Kidney (tissue), 14 donors: Measurements from ENCODE around the gene IDI2. TPM values are rescaled to one million over a fixed set of nuclear protein-coding genes. Genes with fewer than 3 reads are reported as not detected.

Experiments used
- DNase-seq, 5 donors: peaks; one replicate each; pipeline ENCODE4 v3.0.0-alpha.2; 2013 to 2020
- FAIRE-seq: peaks from 2 replicates; lab custom pipeline; 2012; peaks lifted over from hg19 to GRCh38; lab: Jason Lieb, UNC
- H3K27ac ChIP-seq, 2 donors: one replicate each; pipeline ENCODE4 v1.7.0; 2013; ENCODE audit warnings: low read depth in 2 of 2, low read length in 2 of 2, inconsistent platforms in 1 of 2
- H3K27me3 ChIP-seq: one replicate; pipeline ENCODE4 v1.7.1; 2013; ENCODE audit warnings: low read length, inconsistent platforms; ENCODE audit not compliant: control insufficient read depth, insufficient read depth
- H3K36me3 ChIP-seq, 3 donors: one replicate each; pipeline versions ENCODE4 v1.7.0 to v1.7.1; 2013; ENCODE audit warnings: low read length in 3 of 3, control low read depth in 1 of 3, inconsistent platforms in 1 of 3; ENCODE audit not compliant: insufficient read depth in 3 of 3, control insufficient read depth in 2 of 3
- H3K4me1 ChIP-seq, 3 donors: one replicate each; pipeline versions ENCODE4 v1.7.0 to v1.7.1; 2013; ENCODE audit warnings: low read length in 3 of 3, inconsistent platforms in 1 of 3, low read depth in 1 of 3; ENCODE audit not compliant: control insufficient read depth in 2 of 3, insufficient read depth in 2 of 3
- H3K4me3 ChIP-seq, 3 donors: one replicate each; pipeline versions ENCODE4 v1.7.0 to v1.8.1; 2013; ENCODE audit warnings: low read length in 3 of 3, control low read depth in 1 of 3, inconsistent platforms in 1 of 3
- H3K9ac ChIP-seq, 3 donors: one replicate each; pipeline versions ENCODE4 v1.7.0 to v1.7.1; 2013; ENCODE audit warnings: low read length in 3 of 3, control low read depth in 1 of 3, inconsistent platforms in 1 of 3
- H3K9me3 ChIP-seq, 3 donors: one replicate each; pipeline versions ENCODE4 v1.7.0 to v1.7.1; 2013; ENCODE audit warnings: low read length in 3 of 3, control low read depth in 1 of 3, inconsistent platforms in 1 of 3; ENCODE audit not compliant: control insufficient read depth in 2 of 3, insufficient read depth in 1 of 3
- intact Hi-C: fragments of 100-400 bp; cut with DNase I; formaldehyde crosslinking; loops from one replicate; pipeline ENCODE4 v1.11.1; 2022
- polyA plus RNA-seq: library from polyadenylated mRNA; stranded (reverse); fragments of 350-450 nt; fragmentation: Illumina TruSeq; extraction: RNeasy Lipid Tissue Mini Kit (QIAGEN cat#74804); gene quantifications from one replicate; pipeline ENCODE4 v1.2.3, GENCODE V29; 2014; ENCODE audit warnings: low read depth, low replicate concordance; ENCODE audit not compliant: insufficient read depth
- total RNA-seq: library from RNA; stranded (reverse); fragmentation: NEBNext Ultra II Directional; extraction: Animal tissue kit (Norgen Biotek cat#: 25700); gene quantifications from one replicate; pipeline ENCODE4 v1.2.1, GENCODE V29; 2021
- TF ChIP-seq, protein P1 (sequence below): IDR thresholded peaks from 3 replicates; pipeline ENCODE4 v1.5.1; 2012; ENCODE audit warnings: mild to moderate bottlenecking, moderate library complexity, borderline replicate concordance; ENCODE audit not compliant: insufficient read depth; ENCODE audit errors: extremely low read depth
- donor health status: control.
- donor health status: control.
- donor health status: control.
- donor health status: control.
- donor health status: control.
- donor health status: DM: yes; HTN: yes; CAD: no.
- donor health status: Normal renal cell carcinoma (clear cell type).

IDI2 gene
- total and polyA plus RNA-seq, 2 donors from 2014 or later: not detected

DNA sequence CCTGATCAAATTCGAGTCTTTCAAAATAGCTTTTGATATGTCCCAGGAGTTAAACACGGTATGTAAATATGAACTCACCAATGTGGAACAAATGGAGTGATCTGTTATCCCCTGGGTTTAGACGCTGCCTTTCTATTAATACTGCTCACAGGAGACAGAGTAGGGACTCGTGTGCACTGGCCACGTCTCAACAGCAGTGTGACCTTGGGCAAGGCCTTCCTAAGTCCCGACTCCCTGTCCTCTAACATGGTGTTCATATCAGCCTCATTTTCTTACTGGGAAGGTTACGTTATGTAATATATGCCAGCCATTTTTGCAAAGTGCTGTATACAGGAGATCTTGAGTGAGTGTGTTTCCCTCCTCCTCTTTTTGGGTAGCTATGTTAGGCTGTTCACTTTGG lies 32.4 kb upstream of the IDI2 start:
- intact Hi-C loops: no loop called here
- H3K4me3 ChIP-seq: peak overlapping the region in 2 of 3 donors; percentile 86 to 98
- no peak for DNase-seq
- H3K27ac ChIP-seq: peak overlapping the region in 1 of 2 donors; percentile 4
- TF ChIP-seq, protein P1, sequence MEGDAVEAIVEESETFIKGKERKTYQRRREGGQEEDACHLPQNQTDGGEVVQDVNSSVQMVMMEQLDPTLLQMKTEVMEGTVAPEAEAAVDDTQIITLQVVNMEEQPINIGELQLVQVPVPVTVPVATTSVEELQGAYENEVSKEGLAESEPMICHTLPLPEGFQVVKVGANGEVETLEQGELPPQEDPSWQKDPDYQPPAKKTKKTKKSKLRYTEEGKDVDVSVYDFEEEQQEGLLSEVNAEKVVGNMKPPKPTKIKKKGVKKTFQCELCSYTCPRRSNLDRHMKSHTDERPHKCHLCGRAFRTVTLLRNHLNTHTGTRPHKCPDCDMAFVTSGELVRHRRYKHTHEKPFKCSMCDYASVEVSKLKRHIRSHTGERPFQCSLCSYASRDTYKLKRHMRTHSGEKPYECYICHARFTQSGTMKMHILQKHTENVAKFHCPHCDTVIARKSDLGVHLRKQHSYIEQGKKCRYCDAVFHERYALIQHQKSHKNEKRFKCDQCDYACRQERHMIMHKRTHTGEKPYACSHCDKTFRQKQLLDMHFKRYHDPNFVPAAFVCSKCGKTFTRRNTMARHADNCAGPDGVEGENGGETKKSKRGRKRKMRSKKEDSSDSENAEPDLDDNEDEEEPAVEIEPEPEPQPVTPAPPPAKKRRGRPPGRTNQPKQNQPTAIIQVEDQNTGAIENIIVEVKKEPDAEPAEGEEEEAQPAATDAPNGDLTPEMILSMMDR: no peak
- H3K36me3 ChIP-seq: no peaks in the 10 kb centered on the region
- no peaks in the 10 kb centered on the region for H3K27me3 ChIP-seq
- no peaks in the 10 kb centered on the region for H3K9me3 ChIP-seq
- peaks cover 0 to 23% (median 11%) of the 10 kb centered on the region in 3 donors for H3K4me1 ChIP-seq
- no peak overlapping the region for H3K9ac ChIP-seq
- no peak for FAIRE-seq

DNA sequence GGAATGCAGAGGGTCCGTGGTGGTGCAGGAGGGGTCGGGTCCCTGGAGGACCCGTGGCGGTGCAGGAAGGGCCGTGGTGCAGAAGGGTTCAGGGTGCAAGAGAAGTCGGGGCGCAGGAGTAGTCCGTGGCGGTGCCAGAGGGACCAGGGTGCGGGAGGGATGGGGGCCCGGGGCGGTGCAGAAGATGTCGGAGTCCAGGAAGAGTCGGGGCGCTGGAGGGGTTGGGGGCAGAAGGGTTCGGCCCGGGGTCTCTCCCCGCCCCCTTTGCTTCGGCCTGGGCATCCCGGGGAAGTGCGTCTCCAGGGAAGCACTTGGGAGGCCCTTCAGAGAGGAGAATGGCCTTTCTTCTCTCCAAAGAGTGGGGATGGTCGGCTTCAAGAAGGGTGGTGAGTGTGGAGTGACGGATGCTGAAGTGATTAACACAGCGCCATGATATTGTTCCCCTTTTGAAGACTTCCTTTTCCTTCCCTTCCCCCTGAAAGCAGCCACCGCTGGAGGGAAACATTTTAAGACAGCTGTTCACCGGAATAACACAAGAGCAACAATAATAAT lies 31.5 kb upstream of the IDI2 start:
- Histone ChIP-seq H3K27ac (peak overlapping the region; percentile 97 to 98), H3K36me3 (peaks cover 0 to 5% (median 5%) of the 10 kb centered on the region in 3 donors), H3K4me1 (peaks cover 0 to 23% (median 11%) of the 10 kb centered on the region in 3 donors), H3K4me3 (peak overlapping the region; percentile 79 to 98 (median 86)), H3K9me3 (no peaks in the 10 kb centered on the region), H3K9ac (peak overlapping the region; percentile 49 to 82 (median 67)), H3K27me3 (no peaks in the 10 kb centered on the region)
- intact Hi-C loops: no loop called here
- peak in 1 of 5 donors; percentile 20 for DNase-seq
- TF ChIP-seq, protein P1: no peak
- no peak for FAIRE-seq

DNA sequence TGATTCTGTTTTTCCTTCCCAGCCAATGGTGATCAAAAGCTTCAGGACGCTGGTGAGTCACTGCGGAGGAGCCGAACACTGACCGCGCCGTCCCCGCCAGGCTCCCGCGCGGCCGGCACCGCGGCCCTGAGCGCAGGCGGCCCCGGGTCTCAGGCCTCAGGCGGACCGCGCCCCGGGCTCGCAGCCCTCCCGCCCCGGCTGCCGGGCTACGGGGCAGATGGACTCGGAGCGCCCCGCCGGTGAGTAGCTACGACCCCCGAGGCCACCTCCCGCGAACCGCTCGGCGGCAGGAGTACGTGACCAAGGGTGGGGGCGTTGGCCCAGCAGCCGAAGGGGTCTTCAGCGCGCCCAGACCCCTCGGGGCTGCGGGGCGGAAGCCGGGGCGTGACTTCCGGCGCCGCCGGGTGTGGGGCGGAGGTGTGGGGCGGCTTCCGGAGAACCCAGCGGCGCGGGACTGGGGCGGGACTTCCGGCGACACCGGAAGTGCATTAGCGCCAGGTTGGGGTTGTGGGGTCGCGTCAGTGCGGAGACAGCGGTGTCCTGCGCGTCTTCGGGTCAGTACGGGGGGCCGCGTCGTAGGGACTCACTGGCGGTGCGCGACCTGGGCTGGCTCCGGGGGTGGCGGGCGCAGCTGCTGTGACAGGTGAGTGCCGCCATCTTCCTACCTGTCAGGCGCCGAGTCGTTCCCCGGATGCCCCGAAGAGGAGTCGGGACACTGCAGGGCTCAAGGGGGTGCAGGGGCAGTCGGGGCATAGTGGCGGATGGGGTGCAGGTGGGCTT lies 30.9 kb upstream of the IDI2 start, which contains the start of gene WDR37:
Gene WDR37 (plus strand): TSS at position 60 of the 780 bp plus-strand sequence. CDS start 15,771 bp downstream, outside the sequence.
- no peak for FAIRE-seq
- intact Hi-C loops: no loop called here
- Histone ChIP-seq H3K4me1 (peaks cover 0 to 23% (median 11%) of the 10 kb centered on the region in 3 donors), H3K9ac (peak within 1 kb of the TSS; percentile 77 to 91 (median 82)), H3K9me3 (no peaks in the 10 kb centered on the region), H3K36me3 (peaks cover 0 to 5% (median 5%) of the 10 kb centered on the region in 3 donors), H3K27me3 (no peaks in the 10 kb centered on the region), H3K4me3 (peak within 1 kb of the TSS; percentile 86 to 98 (median 90)), H3K27ac (peak within 1 kb of the TSS; percentile 97 to 98)
- TF ChIP-seq, protein P1: no peak
- DNase-seq: peak; percentile 87 to 96 (median 93)
